TTC549 (cell line): ENCODE results near the gene KDELR1.

Experiments
- FAIRE-seq: peaks from 2 replicates; lab custom pipeline; 2012; peaks lifted over from hg19 to GRCh38; lab: Jason Lieb, UNC

Gene KDELR1

DNA sequence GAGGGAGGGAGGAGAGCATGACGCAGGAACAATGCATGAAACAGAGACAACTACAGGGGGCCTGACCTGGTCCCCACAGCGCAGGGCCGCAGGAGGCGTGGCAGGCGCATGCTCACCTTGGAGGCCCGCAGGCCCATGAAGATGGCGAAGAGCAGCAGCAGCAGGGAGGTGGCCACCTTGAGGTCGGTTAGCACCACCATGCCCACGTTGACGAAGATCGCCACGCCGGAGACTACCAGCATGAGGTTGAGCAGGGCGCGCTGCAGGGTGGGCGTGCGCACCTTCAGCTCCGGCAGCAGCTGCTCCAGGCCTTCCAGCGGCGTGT lies 49.0 kb downstream of the KDELR1 start:
- no peak for FAIRE-seq

GRCh38 chr19:48341515-48342413 lies 49.6 kb downstream of the KDELR1 start:
- FAIRE-seq = no peak

DNA sequence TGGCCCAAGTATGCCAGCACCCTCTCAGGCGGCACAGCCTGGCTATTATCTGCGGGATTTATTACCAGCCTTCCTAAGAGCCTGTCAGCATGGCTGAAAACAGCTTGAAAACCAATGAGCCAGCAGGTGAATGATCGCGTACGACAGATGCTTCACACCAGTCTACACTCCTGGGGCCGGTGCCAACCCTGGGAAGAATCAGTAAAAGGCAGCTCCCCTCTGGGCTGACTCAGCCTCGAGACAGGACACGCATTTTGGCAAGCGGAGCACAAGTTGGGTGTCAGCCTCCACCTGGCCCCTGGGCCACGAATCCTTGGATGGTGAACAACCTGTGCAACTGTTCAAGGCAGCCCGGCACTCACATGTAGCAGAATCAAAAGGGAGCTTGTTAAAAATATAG lies 50.4 kb downstream of the KDELR1 start:
- no peak for FAIRE-seq

GRCh38 chr19:48338802-48339503 lies 52.4 kb downstream of the KDELR1 start:
- FAIRE-seq = no peak

DNA sequence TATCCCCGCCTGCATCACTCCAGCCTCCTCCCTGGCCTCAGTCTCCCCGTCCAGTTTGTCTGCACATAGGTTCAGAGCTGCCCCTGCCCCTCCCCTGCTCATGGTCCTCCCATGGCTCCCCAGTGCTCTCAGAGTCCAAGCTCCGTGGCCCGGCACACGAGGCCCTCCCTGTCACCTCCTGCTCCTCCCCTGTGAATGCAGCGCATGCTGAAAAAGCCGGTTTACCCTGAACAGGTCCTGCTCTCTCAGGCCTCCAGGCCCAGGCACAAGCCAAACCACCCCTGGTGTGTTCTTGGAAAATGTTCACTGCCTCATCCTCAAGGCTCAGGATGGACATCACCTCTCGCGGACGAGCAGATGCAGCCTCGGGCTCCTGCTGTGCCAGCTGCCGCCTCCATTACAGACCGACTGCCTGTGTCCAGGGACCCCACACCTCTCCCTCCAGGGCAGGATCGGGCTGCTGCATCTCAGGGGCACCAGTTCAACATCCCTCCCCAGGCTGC lies 53.0 kb downstream of the KDELR1 start:
- no peak for FAIRE-seq

- FAIRE-seq = no peak
These were observed 57.6 kb downstream of the KDELR1 start for GRCh38 chr19:48333467-48334384.

DNA sequence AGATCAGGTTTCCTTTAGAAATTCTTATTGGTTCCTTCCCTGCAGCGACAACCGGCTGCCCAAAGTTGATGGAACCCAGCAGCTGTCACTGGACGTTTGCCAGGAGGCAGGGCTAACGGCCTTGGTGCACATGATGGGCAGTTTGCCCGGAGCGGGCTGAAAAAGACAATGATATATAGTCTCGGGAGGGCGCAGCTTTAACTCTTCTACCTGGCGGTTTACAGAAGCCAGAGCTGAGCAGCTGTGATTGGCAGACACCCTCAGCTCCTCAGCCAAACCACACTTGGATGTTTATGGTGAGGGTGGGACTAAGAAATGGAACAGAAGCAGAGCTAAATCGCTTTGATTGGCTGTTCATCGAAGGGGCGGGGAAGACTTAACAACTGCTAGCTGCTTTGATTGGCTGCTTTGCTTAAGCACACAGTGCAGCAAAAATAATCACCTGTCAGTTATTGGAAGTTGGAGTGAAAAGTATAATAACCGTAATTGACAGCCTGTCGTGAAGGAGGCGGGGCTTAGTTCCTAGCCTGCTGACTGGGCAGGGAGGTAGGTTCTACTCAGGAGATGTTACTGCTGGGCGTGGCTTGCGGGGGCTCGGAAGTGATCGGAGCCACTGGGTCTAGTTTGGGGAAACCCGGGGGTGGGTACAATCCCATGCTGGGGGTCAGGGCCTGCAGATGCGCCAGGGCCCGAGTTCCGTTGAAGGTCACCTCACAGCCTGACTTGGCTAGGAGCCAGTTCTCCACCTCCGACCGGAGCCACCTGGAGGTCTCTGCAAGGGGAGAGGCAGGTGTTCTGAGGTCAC lies 58.5 kb downstream of the KDELR1 start:
- FAIRE-seq = peak; percentile 81
